Superior temporal gyrus (tissue), 1 donor: ENCODE results near the gene CACNA1C.
A peak's percentile ranks its signal among the peaks of the same experiment; 100 is the strongest.

Experiments used
- DNase-seq: peaks from one replicate; pipeline ENCODE4 v3.0.0-alpha.2; 2016; ENCODE audit errors: extremely low spot score

CACNA1C gene

GRCh38 chr12:2643576-2644135, 590.9 kb downstream of the CACNA1C start:
- no peak for DNase-seq

GRCh38 chr12:2644683-2645405, 592.1 kb downstream of the CACNA1C start:
- peak; percentile 45 for DNase-seq

GRCh38 chr12:2645460-2645859, 592.7 kb downstream of the CACNA1C start:
- no peak for DNase-seq

GRCh38 chr12:2646341-2646740, 593.6 kb downstream of the CACNA1C start:
- DNase-seq, result no peak

- no peak for DNase-seq
Measured at GRCh38 chr12:2647186-2647585, 594.4 kb downstream of the CACNA1C start.

- no peak for DNase-seq
Measured at GRCh38 chr12:2648406-2648805, 595.6 kb downstream of the CACNA1C start.

- DNase-seq, result no peak
Measured at GRCh38 chr12:2649201-2650030, 596.6 kb downstream of the CACNA1C start.

- no peak for DNase-seq
Measured at GRCh38 chr12:2650261-2651067, 597.7 kb downstream of the CACNA1C start.

GRCh38 chr12:2651068-2651965, 598.5 kb downstream of the CACNA1C start:
- DNase-seq, result no peak

- no peak for DNase-seq
Measured at GRCh38 chr12:2652011-2652400, 599.2 kb downstream of the CACNA1C start.

GRCh38 chr12:2652401-2653081, 599.8 kb downstream of the CACNA1C start:
- no peak for DNase-seq

GRCh38 chr12:2653461-2653965, 600.7 kb downstream of the CACNA1C start:
- no peak for DNase-seq

- DNase-seq, result no peak
Measured at GRCh38 chr12:2654311-2654710, 601.5 kb downstream of the CACNA1C start.

GRCh38 chr12:2654741-2655140, 602.0 kb downstream of the CACNA1C start:
- DNase-seq, result no peak

- no peak for DNase-seq
Measured at GRCh38 chr12:2662524-2662923, 609.7 kb downstream of the CACNA1C start.

- DNase-seq, result no peak
Measured at GRCh38 chr12:2664721-2665577, 612.2 kb downstream of the CACNA1C start.

GRCh38 chr12:2666411-2666810, 613.6 kb downstream of the CACNA1C start:
- DNase-seq, result no peak

GRCh38 chr12:2666846-2667245, 614.1 kb downstream of the CACNA1C start:
- DNase-seq, result no peak
